HG02870 (cell line): ENCODE data around the gene EXOC3.
"Not testable (repeated sequence)": the region's sequence is repeated elsewhere in the genome, so short reads cannot be mapped to it uniquely, and the experiment has no call there.

Experiments used
- ATAC-seq: cut with Tn5 transposase; IDR thresholded peaks from one replicate; pipeline ENCODE4 v1.9.1; 2021; ENCODE audit warnings: mild to moderate bottlenecking, moderate library complexity; ENCODE audit not compliant: unreplicated experiment

Gene EXOC3

DNA sequence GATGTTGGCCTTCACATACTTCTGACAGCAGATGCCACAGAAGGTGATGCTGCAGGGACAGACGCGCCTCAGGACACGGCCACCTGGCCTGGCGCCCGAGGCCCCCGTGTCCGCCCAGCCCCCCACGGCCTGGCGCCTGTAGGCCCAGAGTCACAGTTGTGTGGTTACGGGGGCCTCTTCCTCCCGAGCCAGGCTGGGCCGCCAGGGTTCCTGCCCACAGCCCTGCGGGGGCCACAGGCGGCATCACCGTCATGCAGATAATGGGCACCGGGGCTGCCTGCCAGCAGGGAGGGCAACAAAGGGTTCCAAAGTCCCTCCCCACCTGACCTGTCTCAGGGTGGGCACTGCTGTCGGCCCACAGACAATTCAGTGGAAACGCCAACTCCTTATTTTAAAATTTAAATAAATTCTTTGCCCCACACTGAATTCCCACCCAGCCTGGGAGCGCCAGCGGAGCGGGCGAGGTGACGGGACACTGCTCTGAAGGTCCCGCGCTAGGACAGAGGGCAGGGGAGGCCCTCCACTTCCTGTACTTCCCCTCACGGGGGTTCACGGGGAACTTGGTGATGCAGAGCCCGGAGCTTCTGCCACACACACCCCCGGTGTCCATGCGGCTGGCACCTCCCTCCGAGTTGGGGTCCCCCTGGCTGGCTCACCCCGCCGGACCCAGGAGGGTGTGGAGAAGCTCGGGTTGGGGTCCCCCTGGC lies 40.6 kb downstream of the EXOC3 start:
- ATAC-seq: no peak

DNA sequence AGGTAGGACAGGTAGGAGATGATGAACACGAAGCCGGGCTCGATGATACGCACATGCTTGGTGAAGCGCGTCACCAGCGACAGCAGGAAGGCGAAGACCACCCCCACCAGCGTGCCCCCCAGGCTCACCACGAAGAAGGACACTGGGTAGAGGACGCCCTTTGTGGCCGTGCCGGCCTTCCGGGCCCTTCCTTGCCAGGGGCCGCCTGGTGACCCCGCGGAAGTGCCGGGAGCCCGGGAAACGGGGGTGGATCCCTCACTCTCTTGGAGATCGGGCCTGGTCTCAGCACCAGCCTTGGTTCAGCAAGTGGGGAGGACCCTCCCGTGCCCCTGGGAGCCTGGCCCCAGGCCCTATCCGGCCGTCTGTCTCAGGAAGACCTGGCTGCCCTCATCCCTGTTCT lies 41.6 kb downstream of the EXOC3 start:
- no peak for ATAC-seq

DNA sequence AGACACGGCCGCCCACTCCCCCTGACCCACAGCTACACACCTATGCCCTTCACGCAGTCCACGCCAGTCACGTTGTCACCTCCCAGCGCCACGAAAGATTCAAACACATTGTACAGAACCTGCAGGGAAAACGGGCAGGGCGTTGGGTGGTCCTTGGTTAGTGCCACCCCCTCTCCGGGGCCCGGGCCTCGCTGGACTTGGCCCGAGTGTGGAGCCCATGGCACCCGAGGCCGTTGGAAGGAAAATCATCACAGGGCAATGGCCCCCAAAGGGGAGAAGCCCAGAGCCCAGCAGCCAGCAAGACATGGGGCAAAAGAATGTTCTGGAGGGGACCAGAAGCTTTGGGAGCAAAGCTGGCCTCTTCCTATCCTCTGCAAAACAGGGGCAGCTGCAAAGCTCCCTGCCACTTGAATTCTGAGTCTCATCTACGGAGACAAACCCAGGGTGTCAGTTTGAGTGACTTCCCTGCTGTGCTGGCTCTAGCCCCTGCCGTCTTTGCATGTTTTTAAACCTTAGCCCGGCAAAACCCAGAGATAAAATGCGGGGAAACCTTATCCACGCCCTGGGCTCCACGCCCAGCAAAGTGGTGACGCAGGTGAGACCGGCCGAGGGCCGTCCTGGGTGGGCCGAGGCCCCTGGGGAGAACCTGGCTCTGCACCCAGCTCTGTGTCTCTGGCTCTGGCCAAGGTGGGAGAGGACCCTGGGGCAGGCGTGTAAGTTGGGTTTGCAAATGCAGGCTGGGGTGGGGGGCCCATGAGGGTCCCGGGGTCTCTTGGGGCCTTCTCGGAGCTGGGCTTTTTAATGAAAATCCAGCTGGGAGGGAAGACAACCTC lies 42.4 kb downstream of the EXOC3 start:
- ATAC-seq: no peak

DNA sequence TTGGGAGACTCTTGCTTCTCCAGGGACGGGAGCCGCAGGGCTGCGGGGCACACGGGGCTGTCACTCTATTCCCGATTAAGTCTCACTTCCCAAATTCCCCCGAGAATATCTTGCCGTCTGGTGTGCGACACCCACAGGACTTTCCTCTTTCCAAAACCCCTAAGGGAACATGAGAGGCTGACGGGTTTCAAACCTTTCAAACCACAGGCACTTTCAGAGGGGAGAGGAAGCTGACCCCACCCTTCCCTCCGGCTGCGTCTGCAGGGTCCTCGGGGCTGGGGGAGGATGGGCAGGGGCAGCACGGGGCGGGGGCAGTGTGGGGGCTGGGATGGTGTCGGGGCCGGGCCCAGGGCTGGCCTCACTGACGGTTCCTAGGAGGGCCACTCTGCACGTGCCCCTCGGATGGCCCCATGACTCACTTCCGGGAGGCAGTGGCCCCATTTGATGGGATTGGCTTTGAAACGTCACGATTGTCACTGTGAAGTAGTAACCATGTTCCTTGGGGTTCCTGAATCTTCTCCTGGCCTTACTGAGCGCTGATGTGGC lies 43.0 kb downstream of the EXOC3 start:
- ATAC-seq: no peak

DNA sequence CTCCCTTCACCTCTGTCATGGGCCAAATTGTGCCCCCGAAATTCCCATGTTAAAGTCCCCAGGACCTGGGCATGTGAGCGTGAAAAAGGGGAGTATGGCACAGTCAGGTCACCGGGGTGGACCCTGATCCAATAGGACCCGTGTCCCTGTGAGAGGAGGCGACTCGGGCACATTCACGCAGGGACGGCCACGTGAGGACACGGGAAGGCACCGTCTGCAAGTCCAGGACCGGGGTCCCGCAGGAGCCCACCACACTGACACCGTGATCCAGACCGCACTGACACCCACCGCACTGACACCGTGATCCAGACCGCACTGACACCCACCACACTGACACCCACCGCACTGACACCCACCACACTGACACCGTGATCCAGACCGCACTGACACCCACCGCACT lies 43.6 kb downstream of the EXOC3 start:
- ATAC-seq: not testable (repeated sequence)

DNA sequence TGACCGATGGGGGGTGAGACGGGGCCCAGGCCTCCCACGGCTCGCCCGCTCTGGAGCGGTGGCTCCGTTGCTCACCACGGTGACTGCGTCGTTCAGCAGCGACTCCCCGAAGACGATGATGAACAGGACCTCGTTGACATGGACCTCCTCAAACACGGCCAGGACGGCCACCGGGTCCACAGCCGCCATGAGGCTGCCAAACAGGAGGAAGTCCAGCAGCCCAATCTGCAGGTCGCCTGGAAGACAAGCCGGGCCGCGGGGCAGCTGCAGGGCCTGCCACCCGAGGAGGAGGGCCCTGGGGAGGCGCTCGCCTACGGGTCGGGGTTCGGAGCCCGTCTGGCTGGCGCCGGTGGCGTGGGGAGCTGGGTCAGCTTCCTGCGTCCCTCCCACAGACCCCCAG lies 45.3 kb downstream of the EXOC3 start:
- no peak for ATAC-seq

DNA sequence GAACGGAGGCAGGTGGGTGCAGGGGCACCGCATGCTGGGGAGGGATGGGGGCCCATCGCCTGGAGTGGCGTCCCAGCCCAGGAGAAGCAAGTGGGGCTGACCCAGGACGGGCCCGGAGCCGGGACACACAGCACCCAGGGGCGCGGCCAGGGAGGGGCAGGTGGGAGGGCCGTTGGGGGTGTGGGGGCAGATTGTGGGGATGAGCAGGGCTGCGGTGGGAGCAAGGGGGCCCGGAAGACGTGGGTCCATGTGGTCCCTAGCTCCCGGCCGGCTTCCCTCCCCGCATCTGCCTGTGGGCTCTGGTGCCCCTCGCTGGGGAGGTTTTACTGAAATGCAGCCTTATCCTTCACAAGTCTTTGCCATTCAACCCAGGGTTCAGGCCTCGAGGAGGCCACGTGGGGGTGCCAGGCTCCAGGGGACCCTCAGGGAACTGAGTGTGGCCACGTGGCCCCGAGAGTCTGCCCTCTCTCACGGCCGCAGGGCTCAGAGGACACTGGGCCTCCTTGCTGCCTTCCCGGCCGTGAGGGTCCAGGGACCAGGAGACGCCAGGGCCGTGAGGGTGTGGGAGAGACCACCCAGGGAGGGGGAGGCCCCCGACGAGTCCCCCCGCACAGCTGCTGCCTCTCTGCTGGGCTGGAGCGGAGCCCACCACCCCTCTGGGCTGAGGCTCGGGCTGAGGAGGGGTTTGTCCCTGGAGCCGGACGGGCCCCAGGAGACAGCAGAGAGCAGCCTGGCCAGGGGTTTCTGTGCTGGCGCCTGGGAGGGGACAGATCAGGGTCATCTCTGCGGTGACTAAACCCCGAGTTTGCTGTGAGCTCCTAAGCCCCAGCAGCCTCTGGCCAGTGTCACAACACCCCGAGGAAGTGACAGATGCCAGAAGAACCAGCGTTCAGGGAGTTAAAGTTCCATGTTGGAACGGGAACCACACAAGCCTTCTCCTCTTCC lies 46.0 kb downstream of the EXOC3 start:
- no peak for ATAC-seq

DNA sequence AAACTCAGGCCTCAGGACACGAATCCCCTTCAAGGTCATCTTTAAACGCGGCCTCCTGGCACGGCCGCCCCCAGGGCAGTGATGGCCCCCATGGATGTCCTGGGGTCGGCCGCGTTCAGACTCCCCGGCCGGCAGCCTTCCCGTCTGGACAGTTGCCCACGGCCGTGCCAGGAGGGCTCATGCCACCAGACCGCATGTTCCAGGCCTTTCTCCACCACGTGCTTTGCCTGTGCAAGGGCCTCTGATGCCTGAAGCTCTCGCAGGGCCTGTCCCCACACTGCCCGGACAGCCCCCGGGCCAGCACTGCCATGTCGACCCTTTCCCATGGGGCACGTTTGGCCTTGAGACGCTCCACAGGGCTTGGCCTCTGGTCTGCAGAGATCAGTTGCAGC lies 46.7 kb downstream of the EXOC3 start:
- no peak for ATAC-seq

DNA sequence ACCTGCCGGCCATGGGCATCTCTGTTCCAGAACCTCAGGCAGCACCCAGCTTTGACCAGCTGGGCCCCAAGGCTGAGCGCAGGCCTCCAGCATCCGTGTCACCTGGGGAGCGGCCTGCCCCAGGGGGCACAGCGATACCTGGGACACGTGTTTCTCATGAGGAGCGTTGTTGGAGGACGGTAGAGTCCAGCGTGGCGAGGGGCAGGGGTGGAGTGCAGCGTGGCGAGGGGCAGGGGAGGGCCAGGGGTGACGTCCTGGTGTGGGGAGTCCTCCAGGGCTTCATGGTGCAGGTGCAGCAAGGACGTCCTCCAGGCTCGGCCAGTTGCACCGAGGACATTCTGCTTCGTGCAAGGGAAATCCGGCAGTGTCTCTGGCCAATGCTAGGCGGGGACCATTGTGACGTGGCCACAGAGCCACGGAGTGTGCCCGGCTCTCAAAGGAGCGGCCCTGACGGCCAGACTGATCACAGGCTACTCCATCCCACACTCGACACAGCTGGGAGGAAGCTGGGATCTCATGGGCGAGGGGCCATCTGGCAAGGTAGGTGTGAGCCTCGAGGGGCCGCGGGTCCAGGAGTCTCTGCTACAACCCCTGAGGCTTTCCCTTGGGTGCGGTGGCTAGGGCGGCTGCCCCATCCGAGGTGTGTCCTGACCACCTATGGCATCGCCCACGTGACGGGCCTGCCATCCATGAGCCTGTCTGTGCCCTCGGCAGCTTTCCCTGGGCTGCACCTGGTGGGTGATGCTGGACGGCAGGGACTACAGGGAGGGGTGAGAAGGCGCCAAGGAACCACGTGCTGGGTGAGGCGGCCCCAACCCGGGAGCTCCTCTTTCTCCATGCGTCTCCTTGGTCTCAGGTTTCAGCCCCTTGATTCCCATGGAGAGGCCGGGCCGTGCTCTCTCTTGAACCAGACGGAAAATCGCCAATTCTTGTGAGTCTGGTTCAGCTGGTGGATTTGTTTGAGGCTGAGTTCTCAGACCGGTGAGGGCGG lies 47.4 kb downstream of the EXOC3 start:
- ATAC-seq: no peak

DNA sequence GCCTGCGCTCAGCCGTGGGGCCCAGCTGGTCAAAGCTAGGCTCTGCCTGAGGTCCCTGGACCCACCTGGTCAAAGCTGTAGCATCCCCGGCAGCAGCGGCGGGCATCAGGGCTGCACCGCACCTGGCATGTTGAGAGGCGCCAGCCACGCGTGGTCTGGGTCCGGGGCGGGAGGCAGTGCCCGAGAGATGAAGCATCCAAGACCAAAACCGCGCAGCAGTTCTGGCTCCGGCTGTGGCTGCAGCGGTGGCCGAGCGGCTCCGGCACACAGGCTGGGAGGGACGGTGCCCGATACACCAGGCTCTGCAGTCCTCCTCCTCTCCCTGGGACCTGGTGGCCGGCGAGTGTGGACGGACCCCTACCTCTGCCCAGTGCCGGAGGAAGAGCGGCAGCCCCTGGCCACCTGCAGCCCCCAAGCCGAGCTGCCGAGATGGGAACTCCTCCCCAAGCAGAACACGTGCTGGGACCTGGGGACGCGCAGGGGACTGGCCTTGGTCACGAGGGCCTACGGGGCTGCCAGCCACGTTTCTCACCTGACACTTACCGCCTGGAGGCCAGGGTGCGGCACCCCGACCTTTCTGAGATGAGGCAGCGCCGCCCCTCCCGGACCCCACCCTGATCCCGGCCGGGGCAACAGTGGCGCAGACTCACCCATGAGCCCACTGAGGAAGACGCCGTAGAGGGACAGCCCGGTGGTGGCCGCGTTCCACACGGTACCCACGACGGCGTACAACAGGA lies 48.3 kb downstream of the EXOC3 start:
- ATAC-seq: no peak

DNA sequence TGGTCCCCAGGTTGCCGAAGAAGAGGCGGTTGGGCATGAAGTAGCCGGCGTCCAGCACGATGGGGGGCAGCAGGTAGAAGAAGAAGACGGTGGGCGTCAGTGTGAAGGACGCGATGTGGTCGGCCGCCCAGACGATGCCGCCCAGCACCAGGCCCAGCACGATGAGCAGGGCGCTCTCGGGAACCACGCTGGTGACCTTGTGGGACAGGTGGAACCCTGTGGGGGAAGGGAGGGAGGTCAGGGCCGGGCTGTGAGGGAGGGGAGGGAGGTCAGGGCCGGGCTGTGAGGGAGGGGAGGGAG lies 48.8 kb downstream of the EXOC3 start:
- ATAC-seq: no peak

DNA sequence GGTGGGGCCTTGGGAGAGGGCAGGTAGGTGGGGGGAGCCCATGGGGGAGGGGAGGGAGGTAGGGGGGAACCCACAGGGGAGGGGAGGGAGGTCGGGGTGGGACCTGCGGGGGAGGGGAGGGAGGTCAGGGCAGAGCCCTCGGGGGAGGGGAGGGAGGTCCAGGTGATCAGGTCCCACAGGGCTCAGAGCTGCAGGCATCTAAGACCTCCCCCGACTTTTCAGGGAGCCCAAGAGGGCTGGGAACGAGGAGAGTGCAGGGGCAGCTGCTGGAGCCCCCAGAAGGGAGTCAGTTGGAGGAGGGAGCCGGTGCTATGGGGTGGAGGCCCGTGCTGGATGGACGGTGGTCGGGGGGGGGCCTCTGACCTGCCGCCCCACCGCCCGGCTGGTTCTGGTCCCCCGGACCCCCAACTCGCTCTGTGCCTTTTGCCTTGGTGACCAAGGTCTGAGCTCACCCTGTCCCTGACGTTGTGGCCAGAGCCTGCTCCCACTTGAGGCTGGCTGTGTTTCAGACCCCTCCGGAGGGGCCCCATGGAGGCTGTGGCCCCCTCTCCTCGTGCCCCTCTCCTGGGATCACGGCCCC lies 49.4 kb downstream of the EXOC3 start:
- ATAC-seq: no peak

DNA sequence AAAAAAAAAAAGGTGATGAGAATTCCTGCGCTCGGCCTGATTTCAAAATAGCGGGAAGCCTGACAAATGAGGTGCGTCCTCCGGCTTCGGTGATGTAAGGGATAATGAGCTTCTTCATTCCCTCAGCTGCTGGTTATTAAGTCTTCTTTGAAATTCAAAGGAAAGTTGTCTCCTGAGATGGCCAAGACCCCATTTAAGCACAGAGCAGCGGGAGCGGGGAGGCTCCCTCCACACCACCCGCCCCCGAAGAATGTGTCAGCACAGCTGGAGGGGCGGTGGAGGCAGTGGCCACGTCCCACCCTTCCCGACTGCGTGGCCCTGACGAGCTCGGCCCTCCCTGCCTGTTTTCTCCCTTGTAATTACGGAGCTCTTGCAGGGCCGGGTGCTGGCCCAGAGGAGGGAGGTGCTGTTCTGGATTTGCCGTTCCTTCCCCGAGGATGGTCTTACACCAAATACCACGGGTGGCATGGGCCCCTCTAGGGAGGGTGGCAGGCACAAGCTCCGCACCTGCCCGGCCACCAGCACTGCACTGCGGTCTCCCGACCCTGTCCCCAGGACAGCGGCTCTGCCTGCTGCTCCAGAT lies 50.2 kb downstream of the EXOC3 start:
- no peak for ATAC-seq

DNA sequence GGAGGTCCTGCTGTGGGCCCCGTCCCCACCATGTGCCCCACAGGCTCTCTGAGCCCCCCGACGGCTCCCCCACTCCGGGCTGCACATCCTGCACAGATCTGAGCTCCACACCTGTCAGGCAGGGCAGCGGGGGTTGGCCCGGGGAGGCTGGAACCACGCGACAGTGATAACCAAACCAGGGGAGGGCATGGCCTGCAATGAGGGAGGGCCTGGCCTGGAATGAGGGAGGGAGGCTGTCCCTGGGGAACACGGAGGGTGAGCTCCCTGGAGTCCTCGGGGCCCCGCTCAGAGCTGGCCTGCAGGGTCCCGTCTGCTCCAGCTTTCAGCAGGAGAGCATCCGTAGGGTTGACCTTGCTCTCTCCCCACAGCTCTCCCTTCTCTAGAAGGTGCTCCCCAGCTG lies 50.8 kb downstream of the EXOC3 start:
- ATAC-seq: no peak

DNA sequence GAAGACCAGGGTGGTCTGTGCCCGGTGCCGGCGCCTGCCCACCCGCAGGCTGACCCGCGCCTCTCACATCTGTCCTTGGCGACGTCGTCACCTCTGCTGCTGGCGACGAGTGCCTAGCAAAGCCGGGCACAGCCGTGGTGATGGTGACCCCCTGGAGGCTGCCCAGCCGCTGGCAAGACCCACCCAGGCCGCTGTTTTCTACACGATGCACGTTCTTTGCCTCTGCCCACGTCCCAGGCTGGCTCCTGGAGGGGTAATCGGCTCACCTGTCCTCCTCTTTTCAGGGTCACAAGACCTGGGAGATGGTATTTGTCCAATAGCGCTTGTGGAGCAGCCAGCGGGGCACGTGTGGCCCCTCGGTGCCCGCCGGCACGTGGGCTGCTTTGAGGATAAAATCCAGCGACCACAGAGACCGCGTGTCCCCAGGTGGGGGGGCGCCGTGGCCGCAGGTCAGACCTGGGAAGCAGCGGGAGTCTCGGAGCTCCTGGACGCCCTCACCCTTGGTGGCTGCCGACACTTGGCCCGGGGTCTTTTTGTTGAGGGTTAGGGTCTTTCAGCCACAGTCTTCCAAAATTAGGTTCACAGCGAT lies 51.8 kb downstream of the EXOC3 start:
- no peak for ATAC-seq

DNA sequence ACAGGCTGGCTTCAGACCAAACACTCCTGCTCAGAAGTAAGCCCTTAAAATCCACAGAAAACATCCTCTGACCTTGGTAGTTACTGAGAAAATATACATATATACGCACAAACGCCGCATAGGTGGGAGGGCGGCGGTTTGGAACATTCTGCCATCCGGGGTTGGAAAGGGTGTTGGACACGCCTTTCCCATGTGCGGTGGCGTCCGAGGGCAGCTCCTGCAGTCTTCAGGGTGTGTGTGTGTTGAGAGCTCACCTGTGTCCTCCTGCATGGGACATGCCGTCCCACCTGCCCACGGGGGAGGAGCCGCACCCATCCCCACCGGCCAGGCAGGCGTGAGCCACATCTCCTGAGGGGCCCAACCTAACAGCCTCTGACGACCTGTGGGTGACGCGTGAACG lies 53.1 kb downstream of the EXOC3 start:
- no peak for ATAC-seq

DNA sequence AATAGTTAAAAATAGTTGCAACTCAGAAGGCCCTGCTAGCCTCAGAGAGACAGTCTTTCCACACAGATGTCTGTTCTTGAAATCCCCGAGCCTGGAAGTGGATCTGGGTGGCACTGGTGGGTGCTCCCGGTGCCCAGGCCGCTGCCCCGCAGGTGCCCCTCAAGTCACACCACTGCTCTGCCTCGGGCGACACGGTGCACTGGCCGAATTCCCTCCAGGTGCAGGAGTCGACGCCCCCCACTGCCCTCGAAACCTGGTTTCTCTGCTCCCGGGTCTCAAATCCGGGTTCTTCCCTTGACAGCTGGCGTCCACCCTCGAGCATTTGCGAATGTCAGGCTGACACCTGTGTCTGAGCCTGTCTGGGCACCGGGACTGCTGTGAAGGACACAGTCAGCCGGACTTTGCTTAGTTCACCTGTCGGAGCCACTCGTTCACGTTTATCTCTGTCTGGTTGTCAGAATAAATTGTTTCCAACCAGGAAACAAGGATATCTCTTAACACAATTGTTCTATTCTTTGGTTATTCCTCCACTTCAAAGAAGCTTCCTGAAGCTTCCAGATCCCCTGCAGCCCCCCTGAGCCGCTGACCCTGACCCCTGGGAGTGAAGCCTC lies 54.2 kb downstream of the EXOC3 start:
- ATAC-seq: no peak
